Endothelial cell (in vitro differentiated cells): ENCODE data around the gene NR2C2. TPM values are rescaled to one million over a fixed set of nuclear protein-coding genes. Genes with fewer than 3 reads are reported as not detected.
"Not testable (repeated sequence)": the region's sequence is repeated elsewhere in the genome, so short reads cannot be mapped to it uniquely, and the experiment has no call there.

Experiments
- DNase-seq: peaks from one replicate; pipeline ENCODE4 v3.0.0; 2021; ENCODE audit warnings: low spot score
- H3K27ac Mint-ChIP-seq: one replicate; pipeline ENCODE4 v1.8.0; 2021; ENCODE audit warnings: mixed read lengths, inconsistent platforms; ENCODE audit not compliant: unreplicated experiment
- H3K27me3 Mint-ChIP-seq: one replicate; pipeline ENCODE4 v1.8.0; 2021; ENCODE audit warnings: mild to moderate bottlenecking, moderate library complexity, mixed read lengths, inconsistent platforms; ENCODE audit not compliant: unreplicated experiment
- H3K36me3 Mint-ChIP-seq: one replicate; pipeline ENCODE4 v1.8.0; 2021; ENCODE audit warnings: mild to moderate bottlenecking, low read depth, mixed read lengths, inconsistent platforms; ENCODE audit not compliant: unreplicated experiment
- H3K4me1 Mint-ChIP-seq: one replicate; pipeline ENCODE4 v1.8.0; 2021; ENCODE audit warnings: mild to moderate bottlenecking, mixed read lengths, inconsistent platforms; ENCODE audit not compliant: unreplicated experiment
- H3K4me3 Mint-ChIP-seq: one replicate; pipeline ENCODE4 v1.8.0; 2021; ENCODE audit warnings: mild to moderate bottlenecking, mixed read lengths, inconsistent platforms; ENCODE audit not compliant: unreplicated experiment
- H3K9me3 Mint-ChIP-seq: one replicate; pipeline ENCODE4 v1.8.0; 2021; ENCODE audit warnings: mixed read lengths, inconsistent platforms; ENCODE audit not compliant: unreplicated experiment
- total RNA-seq: library from RNA; stranded (reverse); fragmentation: NEBNext Ultra II Directional; extraction: Animal tissue kit (Norgen Biotek cat#: 25700); gene quantifications from one replicate; pipeline ENCODE4 v1.2.1, GENCODE V29; 2021; ENCODE audit not compliant: unreplicated experiment
- TF ChIP-seq, protein P1 (sequence below): fragments of 200-600 bp; sonication (generic); IDR thresholded peaks from one replicate; pipeline ENCODE4 v1.5.0; 2021; ENCODE audit warnings: antibody characterized with exemption; ENCODE audit not compliant: unreplicated experiment

The NR2C2 gene
- total RNA-seq, 1 donor from 2014 or later: 49.1 TPM

DNA sequence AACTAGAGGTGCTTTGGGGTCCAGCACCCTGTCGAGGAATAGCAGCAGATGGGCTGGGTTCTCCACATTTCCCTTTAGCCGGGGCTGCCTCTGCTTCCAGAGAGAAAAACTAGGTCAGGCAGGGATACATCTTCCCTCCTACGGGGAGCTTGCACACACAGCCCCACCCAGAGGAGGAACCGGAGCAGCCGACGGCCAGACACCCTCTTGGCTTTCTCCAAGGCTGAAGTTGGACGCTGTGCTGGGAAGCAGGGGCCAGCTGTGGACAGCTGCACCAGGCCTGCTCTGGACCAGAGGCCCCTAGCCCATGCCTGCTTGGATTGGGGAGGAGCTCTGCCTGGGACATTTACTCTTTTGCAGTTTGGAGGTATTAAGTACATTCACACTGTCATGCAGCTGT is 44.7 kb upstream of the NR2C2 start:
- H3K36me3 Mint-ChIP-seq: peaks cover 81% of the 10 kb centered on the region
- H3K4me1 Mint-ChIP-seq: peaks cover 9% of the 10 kb centered on the region
- H3K27ac Mint-ChIP-seq: no peak overlapping the region
- H3K4me3 Mint-ChIP-seq: no peak overlapping the region
- TF ChIP-seq, protein P1, sequence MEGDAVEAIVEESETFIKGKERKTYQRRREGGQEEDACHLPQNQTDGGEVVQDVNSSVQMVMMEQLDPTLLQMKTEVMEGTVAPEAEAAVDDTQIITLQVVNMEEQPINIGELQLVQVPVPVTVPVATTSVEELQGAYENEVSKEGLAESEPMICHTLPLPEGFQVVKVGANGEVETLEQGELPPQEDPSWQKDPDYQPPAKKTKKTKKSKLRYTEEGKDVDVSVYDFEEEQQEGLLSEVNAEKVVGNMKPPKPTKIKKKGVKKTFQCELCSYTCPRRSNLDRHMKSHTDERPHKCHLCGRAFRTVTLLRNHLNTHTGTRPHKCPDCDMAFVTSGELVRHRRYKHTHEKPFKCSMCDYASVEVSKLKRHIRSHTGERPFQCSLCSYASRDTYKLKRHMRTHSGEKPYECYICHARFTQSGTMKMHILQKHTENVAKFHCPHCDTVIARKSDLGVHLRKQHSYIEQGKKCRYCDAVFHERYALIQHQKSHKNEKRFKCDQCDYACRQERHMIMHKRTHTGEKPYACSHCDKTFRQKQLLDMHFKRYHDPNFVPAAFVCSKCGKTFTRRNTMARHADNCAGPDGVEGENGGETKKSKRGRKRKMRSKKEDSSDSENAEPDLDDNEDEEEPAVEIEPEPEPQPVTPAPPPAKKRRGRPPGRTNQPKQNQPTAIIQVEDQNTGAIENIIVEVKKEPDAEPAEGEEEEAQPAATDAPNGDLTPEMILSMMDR: no peak
- no peaks in the 10 kb centered on the region for H3K9me3 Mint-ChIP-seq
- H3K27me3 Mint-ChIP-seq: peaks cover 21% of the 10 kb centered on the region
- no peak for DNase-seq

DNA sequence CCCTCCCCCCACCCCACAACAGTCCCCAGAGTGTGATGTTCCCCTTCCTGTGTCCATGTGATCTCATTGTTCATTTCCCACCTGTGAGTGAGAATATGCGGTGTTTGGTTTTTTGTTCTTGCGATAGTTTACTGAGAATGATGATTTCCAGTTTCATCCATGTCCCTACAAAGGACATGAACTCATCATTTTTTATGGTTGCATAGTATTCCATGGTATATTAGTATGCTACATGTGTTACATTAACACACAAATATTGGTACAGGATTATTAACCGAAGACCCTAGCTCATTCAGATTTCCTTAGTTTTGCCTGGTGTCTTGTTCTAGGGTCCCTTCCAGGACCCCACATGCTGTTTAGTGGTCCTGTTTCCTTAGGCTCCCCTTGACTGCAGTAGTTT is 43.9 kb upstream of the NR2C2 start:
- H3K4me3 Mint-ChIP-seq: peak overlapping the region; percentile 32
- H3K36me3 Mint-ChIP-seq: peaks cover 79% of the 10 kb centered on the region
- not testable (repeated sequence) for H3K9me3 Mint-ChIP-seq, H3K4me1 Mint-ChIP-seq, H3K27ac Mint-ChIP-seq, DNase-seq
- H3K27me3 Mint-ChIP-seq: peaks cover 21% of the 10 kb centered on the region

DNA sequence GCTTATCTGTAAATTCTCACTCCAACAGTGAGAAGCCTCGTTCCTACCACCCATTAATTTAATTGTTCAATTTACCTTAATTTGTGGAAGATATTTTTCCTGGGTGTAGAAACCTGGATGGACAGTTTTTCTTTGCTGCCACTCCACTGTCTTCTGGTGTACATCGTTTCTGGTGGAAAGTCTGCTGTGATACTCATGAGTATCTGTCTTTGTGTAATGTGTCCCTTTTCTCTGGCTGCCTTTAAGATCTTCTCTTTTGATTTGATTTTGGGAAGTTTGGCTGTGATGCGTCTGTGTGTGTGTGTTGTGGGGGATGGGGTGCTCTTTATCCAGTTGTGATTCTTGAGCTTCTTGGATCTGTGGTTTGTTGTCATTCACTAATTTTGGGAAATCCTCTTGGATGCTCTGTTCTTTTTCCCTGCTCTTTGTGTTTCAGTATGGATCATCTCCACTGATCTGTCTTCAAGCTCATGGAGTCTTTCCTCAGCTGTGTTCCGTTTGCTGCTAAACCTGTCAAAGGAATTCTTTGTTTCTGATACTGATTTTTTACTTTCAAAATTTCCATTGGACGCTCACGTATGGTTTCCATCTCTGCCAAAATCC is 42.2 kb upstream of the NR2C2 start:
- Mint-ChIP-seq H3K27ac (peak overlapping the region; percentile 14), H3K4me1 (peaks cover 4% of the 10 kb centered on the region), H3K36me3 (peaks cover 69% of the 10 kb centered on the region), H3K9me3 (no peaks in the 10 kb centered on the region), H3K4me3 (peak overlapping the region; percentile 66), H3K27me3 (peaks cover 24% of the 10 kb centered on the region)
- no peak for DNase-seq
- TF ChIP-seq, protein P1: no peak

DNA sequence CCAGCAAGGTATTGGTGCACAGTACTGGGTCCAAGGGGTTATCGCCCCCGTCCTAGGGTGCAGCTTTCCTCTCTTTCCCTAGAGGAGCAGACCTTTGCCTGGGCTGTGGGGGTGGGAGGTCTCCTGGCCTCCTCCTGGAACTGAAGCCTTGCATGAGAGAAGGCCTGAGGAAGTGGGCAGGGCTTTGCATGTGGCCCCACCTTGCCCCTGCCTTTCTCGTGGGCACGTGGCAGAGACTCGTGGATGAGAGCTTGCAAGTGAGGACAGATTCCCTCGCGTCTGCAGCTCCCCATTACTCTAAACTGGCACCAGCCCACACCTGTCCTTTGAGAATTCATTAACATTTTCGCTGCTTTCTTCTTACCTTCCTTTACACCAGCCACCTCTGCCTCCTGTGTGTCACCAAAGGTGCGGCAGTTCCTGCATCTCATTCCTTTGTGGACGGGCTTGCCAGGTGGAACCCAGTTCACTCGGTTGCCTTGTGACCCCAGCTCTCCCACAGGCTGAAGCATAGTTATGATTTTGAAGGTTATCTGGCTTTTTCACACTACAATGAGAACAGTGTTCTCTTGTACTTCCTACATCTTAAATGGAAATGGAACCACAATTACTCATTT is 40.9 kb upstream of the NR2C2 start:
- H3K36me3 Mint-ChIP-seq: peaks cover 67% of the 10 kb centered on the region
- peak overlapping the region; percentile 25 for H3K27ac Mint-ChIP-seq
- H3K9me3 Mint-ChIP-seq: no peaks in the 10 kb centered on the region
- peaks cover 3% of the 10 kb centered on the region for H3K4me1 Mint-ChIP-seq
- H3K27me3 Mint-ChIP-seq: peaks cover 24% of the 10 kb centered on the region
- no peak for DNase-seq
- TF ChIP-seq, protein P1: no peak
- peak overlapping the region; percentile 15 for H3K4me3 Mint-ChIP-seq

GRCh38 chr3:14907043-14907966 is 40.1 kb upstream of the NR2C2 start:
- no peak for DNase-seq
- TF ChIP-seq, protein P1: no peak
- H3K9me3 Mint-ChIP-seq: no peaks in the 10 kb centered on the region
- no peaks in the 10 kb centered on the region for H3K4me1 Mint-ChIP-seq
- H3K36me3 Mint-ChIP-seq: peaks cover 65% of the 10 kb centered on the region
- no peak overlapping the region for H3K4me3 Mint-ChIP-seq
- peaks cover 16% of the 10 kb centered on the region for H3K27me3 Mint-ChIP-seq
- no peak overlapping the region for H3K27ac Mint-ChIP-seq
